Thymus (tissue), 11 donors: Measurements from ENCODE around the gene MLLT6. TPM values are rescaled to one million over a fixed set of nuclear protein-coding genes. Genes with fewer than 3 reads are reported as not detected.
A peak's percentile ranks its signal among the peaks of the same experiment; 100 is the strongest.

Source experiments
- DNase-seq, 9 donors: peaks; one replicate each; pipeline ENCODE4 v3.0.0-alpha.2; 2013; ENCODE audit warnings: low spot score in 9 of 9, low read depth in 6 of 9, missing footprints in 1 of 9
- H3K27ac ChIP-seq, 2 donors: one replicate each; pipeline ENCODE4 v1.5.1; 2013; ENCODE audit warnings: control low read depth in 1 of 2, low read depth in 1 of 2, low read length in 1 of 2, mild to moderate bottlenecking in 1 of 2, moderate library complexity in 1 of 2
- H3K27me3 ChIP-seq, 2 donors: one replicate each; pipeline ENCODE4 v1.5.1; 2013; ENCODE audit warnings: low read length in 1 of 2; ENCODE audit not compliant: control insufficient read depth in 2 of 2, insufficient read depth in 1 of 2
- H3K36me3 ChIP-seq, 2 donors: one replicate each; pipeline ENCODE4 v1.5.1; 2013; ENCODE audit warnings: low read length in 1 of 2, mild to moderate bottlenecking in 1 of 2, moderate library complexity in 1 of 2; ENCODE audit not compliant: control insufficient read depth in 2 of 2, insufficient read depth in 2 of 2
- H3K4me1 ChIP-seq, 2 donors: one replicate each; pipeline ENCODE4 v1.5.1; 2013; ENCODE audit warnings: low read length in 2 of 2; ENCODE audit not compliant: control insufficient read depth in 2 of 2, insufficient read depth in 2 of 2
- H3K4me3 ChIP-seq, 2 donors: one replicate each; pipeline ENCODE4 v1.5.1; 2013; ENCODE audit warnings: low read length in 2 of 2, control low read depth in 1 of 2, mild to moderate bottlenecking in 1 of 2
- H3K9me3 ChIP-seq, 2 donors: one replicate each; pipeline ENCODE4 v1.5.1; 2013; ENCODE audit warnings: low read length in 1 of 2, mild to moderate bottlenecking in 1 of 2; ENCODE audit not compliant: control insufficient read depth in 2 of 2, insufficient read depth in 1 of 2
- WGBS: extraction: QIAGEN DNeasy Blood & Tissue Kit; methylation state at CpG from one replicate; pipeline ENCODE4 v1.1.7; 2013; 5-methylcytosine and 5-hydroxymethylcytosine counted together
- polyA plus RNA-seq: library from polyadenylated mRNA; stranded (reverse); fragments of 200-250 nt; gene quantifications from one replicate; pipeline ENCODE4 v1.2.3, GENCODE V29; 2013
- total RNA-seq: library from RNA; stranded (reverse); fragments of 120-200 nt; gene quantifications from one replicate; pipeline ENCODE4 v1.2.4, GENCODE V29; 2013
- donor health status: healthy.

MLLT6 gene
- total and polyA plus RNA-seq, 2 donors, result 37.3 to 124 TPM

DNA sequence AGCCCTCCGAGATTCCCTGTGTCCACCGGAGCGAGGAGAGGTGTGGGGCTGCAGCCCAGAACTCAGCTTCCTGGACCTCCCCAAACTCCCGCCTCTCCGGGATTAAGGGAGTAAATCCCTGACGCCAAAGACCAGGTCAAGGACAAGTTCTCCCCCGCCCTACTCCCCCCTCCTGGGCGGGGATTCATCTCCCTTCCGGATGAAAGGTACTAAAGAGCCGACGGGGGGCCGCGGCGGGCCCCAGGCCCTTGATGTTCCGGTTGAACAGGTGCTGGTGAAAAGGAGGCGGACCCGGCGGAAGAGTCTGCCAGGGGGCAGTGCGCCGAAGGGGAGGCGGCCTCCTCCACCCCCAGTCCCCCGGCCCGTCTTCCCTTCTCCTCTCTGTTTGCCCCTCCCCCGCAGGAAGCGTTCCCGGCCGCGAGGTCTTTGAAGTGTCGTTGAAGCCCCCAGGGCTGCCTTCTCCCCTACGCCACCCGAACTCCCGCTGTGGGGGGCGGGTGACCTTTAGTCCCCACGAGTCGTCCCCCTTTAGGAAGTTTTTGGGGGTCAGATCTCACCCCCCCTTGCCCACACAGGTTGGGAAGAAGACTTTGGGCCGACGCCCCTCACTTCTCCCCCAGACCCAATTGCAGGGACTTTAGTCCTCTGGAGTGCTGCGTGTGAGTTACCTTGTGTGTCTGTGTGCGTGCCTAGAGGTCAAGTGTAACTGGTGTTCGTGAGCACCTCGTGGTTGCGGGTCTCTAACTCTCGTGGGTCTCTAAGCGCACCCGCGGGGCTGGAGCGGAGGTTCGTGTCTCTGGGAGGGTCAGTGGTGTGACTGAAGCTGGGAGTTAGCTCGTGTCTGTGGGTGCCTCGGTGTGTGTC lies 1.1 kb upstream of the MLLT6 start:
- Histone ChIP-seq H3K27ac (peak overlapping the region; percentile 89 to 97), H3K4me3 (peak overlapping the region; percentile 80 to 94), H3K4me1 (peaks cover 14 to 59% of the 10 kb centered on the region in 2 donors), H3K9me3 (peaks cover 0 to 9% of the 10 kb centered on the region in 2 donors), H3K36me3 (peaks cover 13 to 17% of the 10 kb centered on the region in 2 donors), H3K27me3 (no peaks in the 10 kb centered on the region)
- DNase-seq, result peak in 7 of 9 donors; percentile 57 to 92 (median 77)
- WGBS, result under 1% methylated on average over 50 of the region's 50 CpGs

DNA sequence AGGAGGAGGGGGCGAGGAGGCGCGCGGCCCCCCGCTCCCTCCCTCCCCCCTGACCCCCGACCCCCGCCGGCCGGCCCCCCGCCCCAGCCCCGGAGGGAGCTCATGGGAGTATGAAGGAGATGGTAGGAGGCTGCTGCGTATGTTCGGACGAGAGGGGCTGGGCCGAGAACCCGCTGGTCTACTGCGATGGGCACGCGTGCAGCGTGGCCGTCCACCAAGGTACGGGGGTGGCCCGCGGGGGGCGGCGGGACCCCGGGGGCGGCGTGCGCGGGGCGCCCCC lies 390 bp downstream of the MLLT6 start:
- Histone ChIP-seq H3K27me3 (no peaks in the 10 kb centered on the region), H3K27ac (peak overlapping the region in 1 of 2 donors; percentile 97), H3K4me1 (peaks cover 18 to 66% of the 10 kb centered on the region in 2 donors), H3K9me3 (peaks cover 0 to 9% of the 10 kb centered on the region in 2 donors), H3K4me3 (peak overlapping the region; percentile 82 to 94), H3K36me3 (peaks cover 28 to 32% of the 10 kb centered on the region in 2 donors)
- no peak for DNase-seq
- 1% methylated on average over 32 of the region's 32 CpGs for WGBS

GRCh38 chr17:38705803-38706504 lies 881 bp downstream of the MLLT6 start:
- peak overlapping the region; percentile 82 to 94 for H3K4me3 ChIP-seq
- H3K4me1 ChIP-seq, result peaks cover 18 to 64% of the 10 kb centered on the region in 2 donors
- no peaks in the 10 kb centered on the region for H3K27me3 ChIP-seq
- peak in 1 of 9 donors; percentile 52 for DNase-seq
- H3K27ac ChIP-seq, result peak overlapping the region; percentile 75 to 97
- under 1% methylated on average over 38 of the region's 38 CpGs for WGBS
- peaks cover 0 to 9% of the 10 kb centered on the region in 2 donors for H3K9me3 ChIP-seq
- H3K36me3 ChIP-seq, result peaks cover 31 to 35% of the 10 kb centered on the region in 2 donors

- H3K27ac ChIP-seq, result peak overlapping the region; percentile 75 to 97
- peaks cover 18 to 57% of the 10 kb centered on the region in 2 donors for H3K4me1 ChIP-seq
Measured at GRCh38 chr17:38706505-38707216, 1.6 kb downstream of the MLLT6 start.

GRCh38 chr17:38707678-38708351 lies 2.7 kb downstream of the MLLT6 start:
- Histone ChIP-seq H3K9me3 (peaks cover 0 to 9% of the 10 kb centered on the region in 2 donors), H3K4me1 (peaks cover 17 to 50% of the 10 kb centered on the region in 2 donors), H3K27me3 (no peaks in the 10 kb centered on the region), H3K4me3 (peak overlapping the region in 1 of 2 donors; percentile 82), H3K36me3 (peaks cover 44 to 53% of the 10 kb centered on the region in 2 donors), H3K27ac (no peak overlapping the region)
- WGBS, result 96% methylated on average over 21 of the region's 21 CpGs
- no peak for DNase-seq

More at GRCh38 chr17:38706505-38707216, 1.6 kb downstream of the MLLT6 start:
- Histone ChIP-seq H3K4me3 (peak overlapping the region; percentile 82 to 94), H3K36me3 (peaks cover 33 to 42% of the 10 kb centered on the region in 2 donors), H3K27me3 (no peaks in the 10 kb centered on the region), H3K9me3 (peaks cover 0 to 9% of the 10 kb centered on the region in 2 donors)
- WGBS, result 16% methylated on average over 20 of the region's 20 CpGs
- peak in 2 of 9 donors; percentile 47 to 59 for DNase-seq

- Histone ChIP-seq H3K27ac (no peak overlapping the region), H3K27me3 (no peaks in the 10 kb centered on the region), H3K36me3 (peaks cover 59 to 68% of the 10 kb centered on the region in 2 donors), H3K4me3 (no peak overlapping the region), H3K4me1 (peaks cover 13 to 36% of the 10 kb centered on the region in 2 donors), H3K9me3 (peaks cover 0 to 9% of the 10 kb centered on the region in 2 donors)
- DNase-seq, result no peak
- 98% methylated on average over 18 of the region's 18 CpGs for WGBS
Measured at GRCh38 chr17:38709104-38709820, 4.2 kb downstream of the MLLT6 start.

DNA sequence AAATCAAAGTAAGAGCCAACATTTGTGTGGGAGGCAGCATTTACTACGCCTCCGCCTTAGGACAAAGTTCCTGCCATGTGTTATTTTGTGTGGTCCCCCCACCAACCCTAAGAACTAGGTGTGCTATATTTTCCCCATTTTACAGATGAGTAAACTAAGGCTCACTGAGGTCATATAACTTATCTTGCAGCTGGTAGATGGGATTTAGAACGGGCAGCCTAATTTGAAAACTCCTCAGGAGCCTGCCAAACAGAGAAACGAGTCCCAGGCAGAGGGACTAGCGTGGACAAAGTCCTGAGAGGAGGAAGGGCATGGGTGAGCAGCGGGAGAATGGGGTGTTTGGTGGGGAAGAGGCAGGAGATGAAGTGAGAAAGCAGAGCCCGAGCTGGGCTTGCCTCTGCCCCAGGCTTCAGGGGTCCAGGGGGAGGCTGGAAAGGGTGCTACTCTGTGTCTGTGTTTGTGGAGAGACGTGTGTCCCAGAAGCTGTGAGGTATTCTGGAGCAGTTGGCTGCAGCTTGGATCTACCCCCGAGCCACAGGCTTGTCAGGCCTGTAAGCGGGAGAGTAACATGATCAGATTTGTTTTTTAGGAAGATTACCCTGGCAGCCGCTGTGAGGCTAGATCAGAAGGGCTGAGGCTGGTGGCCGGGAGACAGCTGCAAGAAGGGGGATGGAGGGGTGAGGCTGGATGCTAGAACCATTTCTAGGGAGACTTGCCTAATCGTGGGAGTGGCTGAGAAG lies 5.0 kb downstream of the MLLT6 start:
- no peak overlapping the region for H3K4me3 ChIP-seq
- H3K4me1 ChIP-seq, result peaks cover 13 to 31% of the 10 kb centered on the region in 2 donors
- 93% methylated on average over 13 of the region's 13 CpGs for WGBS
- DNase-seq, result no peak
- no peaks in the 10 kb centered on the region for H3K27me3 ChIP-seq
- peaks cover 0 to 5% of the 10 kb centered on the region in 2 donors for H3K9me3 ChIP-seq
- H3K36me3 ChIP-seq, result peaks cover 64 to 75% of the 10 kb centered on the region in 2 donors
- H3K27ac ChIP-seq, result no peak overlapping the region
